AG10803 (cell line): ENCODE data around the gene DNAJA3.

Experiments used
- DNase-seq: peaks from one replicate; pipeline ENCODE4 v3.0.0; 2010; ENCODE audit warnings: low read depth
- H3K4me3 ChIP-seq: 2 replicates; pipeline ENCODE4 v1.5.1; 2011; ENCODE audit warnings: mild to moderate bottlenecking, low read length, control low read depth
- CTCF ChIP-seq: conservative IDR thresholded peaks from 2 replicates; pipeline ENCODE4 v1.5.1; 2011; ENCODE audit warnings: mild to moderate bottlenecking, low read length, control low read depth, inconsistent platforms

Gene DNAJA3

GRCh38 chr16:4433914-4434787 is 8.5 kb downstream of the DNAJA3 start:
- no peak for TF ChIP-seq CTCF
- DNase-seq = no peak
- H3K4me3 ChIP-seq = no peak overlapping the region

- no peak for TF ChIP-seq CTCF
- DNase-seq = peak; percentile 28
- H3K4me3 ChIP-seq = no peak overlapping the region
Measured at GRCh38 chr16:4435337-4436067, 9.8 kb downstream of the DNAJA3 start.

GRCh38 chr16:4437366-4437765 is 11.7 kb downstream of the DNAJA3 start:
- H3K4me3 ChIP-seq = no peak overlapping the region
- no peak for TF ChIP-seq CTCF
- DNase-seq = no peak

- DNase-seq = no peak
- no peak for TF ChIP-seq CTCF
- no peak overlapping the region for H3K4me3 ChIP-seq
Measured at GRCh38 chr16:4442371-4442770, 16.7 kb downstream of the DNAJA3 start.

- no peak for DNase-seq
Measured at GRCh38 chr16:4443271-4443670, 17.6 kb downstream of the DNAJA3 start.

GRCh38 chr16:4443986-4444385 is 18.3 kb downstream of the DNAJA3 start:
- no peak for TF ChIP-seq CTCF
- H3K4me3 ChIP-seq = no peak overlapping the region
- DNase-seq = no peak

More at GRCh38 chr16:4443271-4443670, 17.6 kb downstream of the DNAJA3 start:
- no peak for TF ChIP-seq CTCF
- no peak overlapping the region for H3K4me3 ChIP-seq
